IMR-90 (cell line): ENCODE measurements around the gene GCLC.

Experiments
- BHLHE40 ChIP-seq: fragments of 150-350 bp; IDR thresholded peaks from 2 replicates; pipeline ENCODE4 v1.6.1; 2016; ENCODE audit warnings: mild to moderate bottlenecking, low read depth, low read length
- CEBPB ChIP-seq: IDR thresholded peaks from 2 replicates; pipeline ENCODE4 v1.6.1; 2012; ENCODE audit warnings: low read depth, low read length, improper control_type of control experiment
- MAFK ChIP-seq: IDR thresholded peaks from 2 replicates; pipeline ENCODE4 v1.6.1; 2012; ENCODE audit warnings: low read depth, low read length, improper control_type of control experiment
- MAZ ChIP-seq: IDR thresholded peaks from 2 replicates; pipeline ENCODE4 v1.6.1; 2012; ENCODE audit warnings: low read depth, mild to moderate bottlenecking, low read length, improper control_type of control experiment, moderate library complexity, borderline replicate concordance
- MXI1 ChIP-seq: IDR thresholded peaks from 2 replicates; pipeline ENCODE4 v1.6.1; 2012; ENCODE audit warnings: low read depth, mild to moderate bottlenecking, low read length, moderate library complexity, borderline replicate concordance
- NFE2L2 ChIP-seq: fragments of 150-350 bp; IDR thresholded peaks from 2 replicates; pipeline ENCODE4 v1.6.1; 2016; ENCODE audit warnings: low read depth, mild to moderate bottlenecking, low read length
- POLR2A ChIP-seq: IDR thresholded peaks from 2 replicates; pipeline ENCODE4 v1.6.1; 2012; ENCODE audit warnings: mild to moderate bottlenecking, low read depth, low read length
- RAD21 ChIP-seq: IDR thresholded peaks from 2 replicates; pipeline ENCODE4 v1.6.1; 2012; ENCODE audit warnings: low read length, improper control_type of control experiment
- RCOR1 ChIP-seq: IDR thresholded peaks from 2 replicates; pipeline ENCODE4 v1.6.1; 2012; ENCODE audit warnings: mild to moderate bottlenecking, low read length, improper control_type of control experiment; ENCODE audit not compliant: insufficient replicate concordance
- RFX5 ChIP-seq: IDR thresholded peaks from 2 replicates; pipeline ENCODE4 v1.8.0; 2012; ENCODE audit warnings: low read depth, mild to moderate bottlenecking, low read length, moderate library complexity
- SMC3 ChIP-seq: fragments of 150-350 bp; IDR thresholded peaks from 2 replicates; pipeline ENCODE4 v1.6.1; 2016; ENCODE audit warnings: low read depth, mild to moderate bottlenecking, antibody characterized with exemption, low read length, moderate library complexity
- USF2 ChIP-seq: fragments of 150-350 bp; IDR thresholded peaks from 2 replicates; pipeline ENCODE4 v1.6.1; 2017; ENCODE audit warnings: mild to moderate bottlenecking, antibody characterized with exemption, low read length, low read depth
- TF ChIP-seq, protein P1 (sequence below): conservative IDR thresholded peaks from 2 replicates; pipeline ENCODE4 v1.5.1; 2012; ENCODE audit warnings: mild to moderate bottlenecking, low read depth, low read length, improper control_type of control experiment
- TF ChIP-seq, protein P2 (sequence below): fragments of 150-350 bp; IDR thresholded peaks from 2 replicates; pipeline ENCODE4 v1.6.1; 2016; ENCODE audit warnings: low read depth, mild to moderate bottlenecking, low read length, moderate library complexity, borderline replicate concordance

GRCh38 chr6:53518862-53519261, 26.0 kb downstream of the GCLC start:
- TF ChIP-seq, protein P1, sequence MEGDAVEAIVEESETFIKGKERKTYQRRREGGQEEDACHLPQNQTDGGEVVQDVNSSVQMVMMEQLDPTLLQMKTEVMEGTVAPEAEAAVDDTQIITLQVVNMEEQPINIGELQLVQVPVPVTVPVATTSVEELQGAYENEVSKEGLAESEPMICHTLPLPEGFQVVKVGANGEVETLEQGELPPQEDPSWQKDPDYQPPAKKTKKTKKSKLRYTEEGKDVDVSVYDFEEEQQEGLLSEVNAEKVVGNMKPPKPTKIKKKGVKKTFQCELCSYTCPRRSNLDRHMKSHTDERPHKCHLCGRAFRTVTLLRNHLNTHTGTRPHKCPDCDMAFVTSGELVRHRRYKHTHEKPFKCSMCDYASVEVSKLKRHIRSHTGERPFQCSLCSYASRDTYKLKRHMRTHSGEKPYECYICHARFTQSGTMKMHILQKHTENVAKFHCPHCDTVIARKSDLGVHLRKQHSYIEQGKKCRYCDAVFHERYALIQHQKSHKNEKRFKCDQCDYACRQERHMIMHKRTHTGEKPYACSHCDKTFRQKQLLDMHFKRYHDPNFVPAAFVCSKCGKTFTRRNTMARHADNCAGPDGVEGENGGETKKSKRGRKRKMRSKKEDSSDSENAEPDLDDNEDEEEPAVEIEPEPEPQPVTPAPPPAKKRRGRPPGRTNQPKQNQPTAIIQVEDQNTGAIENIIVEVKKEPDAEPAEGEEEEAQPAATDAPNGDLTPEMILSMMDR: no peak
- no peak for TF ChIP-seq SMC3
- TF ChIP-seq POLR2A: no peak
- no peak for TF ChIP-seq MXI1
- no peak for TF ChIP-seq MAFK
- TF ChIP-seq BHLHE40: no peak
- TF ChIP-seq USF2: no peak
- TF ChIP-seq CEBPB: no peak
- no peak for TF ChIP-seq RFX5
- TF ChIP-seq, protein P2, sequence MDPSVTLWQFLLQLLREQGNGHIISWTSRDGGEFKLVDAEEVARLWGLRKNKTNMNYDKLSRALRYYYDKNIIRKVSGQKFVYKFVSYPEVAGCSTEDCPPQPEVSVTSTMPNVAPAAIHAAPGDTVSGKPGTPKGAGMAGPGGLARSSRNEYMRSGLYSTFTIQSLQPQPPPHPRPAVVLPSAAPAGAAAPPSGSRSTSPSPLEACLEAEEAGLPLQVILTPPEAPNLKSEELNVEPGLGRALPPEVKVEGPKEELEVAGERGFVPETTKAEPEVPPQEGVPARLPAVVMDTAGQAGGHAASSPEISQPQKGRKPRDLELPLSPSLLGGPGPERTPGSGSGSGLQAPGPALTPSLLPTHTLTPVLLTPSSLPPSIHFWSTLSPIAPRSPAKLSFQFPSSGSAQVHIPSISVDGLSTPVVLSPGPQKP: no peak
- no peak for TF ChIP-seq NFE2L2
- no peak for TF ChIP-seq RCOR1
- no peak for TF ChIP-seq MAZ
- no peak for TF ChIP-seq RAD21
